Colonic mucosa (tissue), 4 donors: ENCODE results near the gene RPUSD4. TPM values are rescaled to one million over a fixed set of nuclear protein-coding genes. Genes with fewer than 3 reads are reported as not detected.

Source experiments
- DNase-seq: peaks from one replicate; pipeline ENCODE4 v3.0.0-alpha.2; 2020
- H3K27ac ChIP-seq: fragments of 200-600 bp; one replicate; pipeline ENCODE4 v1.8.0; 2021
- H3K27me3 ChIP-seq: fragments of 200-600 bp; one replicate; pipeline ENCODE4 v1.8.0; 2021
- H3K36me3 ChIP-seq: fragments of 200-600 bp; one replicate; pipeline ENCODE4 v1.8.0; 2021
- H3K4me1 ChIP-seq: fragments of 200-600 bp; one replicate; pipeline ENCODE4 v1.8.0; 2021; ENCODE audit warnings: mild to moderate bottlenecking
- H3K4me3 ChIP-seq: fragments of 200-600 bp; one replicate; pipeline ENCODE4 v1.8.0; 2021
- H3K9ac ChIP-seq, 2 donors: one replicate each; pipeline ENCODE4 v1.7.0; 2013; ENCODE audit warnings: control low read depth in 2 of 2, low read depth in 2 of 2, low read length in 2 of 2
- H3K9me3 ChIP-seq: fragments of 200-600 bp; one replicate; pipeline ENCODE4 v1.8.0; 2021
- intact Hi-C: fragments of 100-400 bp; cut with DNase I; formaldehyde crosslinking; loops from one replicate; pipeline ENCODE4 v1.14.1; 2022
- total RNA-seq, 2 donors: library from RNA; stranded (reverse); fragmentation: NEBNext Ultra II Directional in 1 of 2; extraction: Animal tissue kit (Norgen Biotek cat#: 25700) in 1 of 2; gene quantifications; one replicate each; pipeline ENCODE4 v1.2.1, GENCODE V29; 2021
- TF ChIP-seq, protein P1 (sequence below): fragments of 200-600 bp; IDR thresholded peaks from one replicate; pipeline ENCODE4 v1.8.0; 2022; ENCODE audit warnings: antibody characterized with exemption, mild to moderate bottlenecking
- donor health status: healthy.
- donor health status: DM: no; HTN: no; CAD: no.
- donor health status: DM: no; HTN: no; CAD: no.

RPUSD4 gene
- total RNA-seq, 2 donors from 2014 or later, result 14.4 to 25.1 TPM

DNA sequence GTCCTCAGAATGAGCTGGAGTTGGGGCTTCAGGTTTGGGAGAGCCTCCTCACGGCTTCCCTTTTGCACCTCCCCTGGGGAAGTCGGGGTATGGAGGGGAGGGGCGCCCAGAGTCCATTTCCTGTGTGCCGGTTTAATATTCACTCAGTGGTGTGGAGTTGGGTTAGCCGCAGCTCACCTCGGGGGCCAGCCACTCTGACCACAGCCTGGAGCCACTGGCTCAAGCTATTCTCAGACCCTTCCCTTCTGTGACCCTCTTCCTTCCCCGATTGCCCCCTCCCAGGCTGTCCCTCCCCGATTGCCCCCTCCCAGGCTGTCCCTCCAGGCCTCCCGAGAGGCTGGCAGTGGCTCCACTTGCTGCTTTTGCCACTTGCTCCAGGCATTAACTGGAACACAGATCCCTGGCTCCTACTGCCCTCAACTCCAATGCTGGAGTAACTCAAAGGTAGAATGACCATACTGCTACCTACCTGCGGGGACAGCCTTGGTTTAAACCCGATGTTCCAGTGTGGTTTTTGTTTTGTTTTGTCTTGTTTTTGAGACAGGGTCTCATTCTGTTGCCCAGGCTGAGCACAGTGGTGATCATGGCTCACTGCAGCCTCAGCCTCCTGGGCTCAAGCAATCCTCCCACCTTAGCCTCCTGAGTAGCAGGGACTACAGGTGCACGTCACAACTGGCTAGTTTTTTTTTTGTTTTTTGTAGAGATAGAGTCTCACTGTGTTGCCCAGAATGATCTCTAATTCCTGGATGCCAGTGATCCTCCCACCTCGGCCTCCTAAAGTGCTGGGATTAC lies 29.3 kb downstream of the RPUSD4 start:
- no peak overlapping the region for H3K27ac ChIP-seq
- H3K4me3 ChIP-seq, result no peak overlapping the region
- H3K9ac ChIP-seq, result no peak overlapping the region
- DNase-seq, result no peak
- H3K9me3 ChIP-seq, result no peaks in the 10 kb centered on the region
- TF ChIP-seq, protein P1, sequence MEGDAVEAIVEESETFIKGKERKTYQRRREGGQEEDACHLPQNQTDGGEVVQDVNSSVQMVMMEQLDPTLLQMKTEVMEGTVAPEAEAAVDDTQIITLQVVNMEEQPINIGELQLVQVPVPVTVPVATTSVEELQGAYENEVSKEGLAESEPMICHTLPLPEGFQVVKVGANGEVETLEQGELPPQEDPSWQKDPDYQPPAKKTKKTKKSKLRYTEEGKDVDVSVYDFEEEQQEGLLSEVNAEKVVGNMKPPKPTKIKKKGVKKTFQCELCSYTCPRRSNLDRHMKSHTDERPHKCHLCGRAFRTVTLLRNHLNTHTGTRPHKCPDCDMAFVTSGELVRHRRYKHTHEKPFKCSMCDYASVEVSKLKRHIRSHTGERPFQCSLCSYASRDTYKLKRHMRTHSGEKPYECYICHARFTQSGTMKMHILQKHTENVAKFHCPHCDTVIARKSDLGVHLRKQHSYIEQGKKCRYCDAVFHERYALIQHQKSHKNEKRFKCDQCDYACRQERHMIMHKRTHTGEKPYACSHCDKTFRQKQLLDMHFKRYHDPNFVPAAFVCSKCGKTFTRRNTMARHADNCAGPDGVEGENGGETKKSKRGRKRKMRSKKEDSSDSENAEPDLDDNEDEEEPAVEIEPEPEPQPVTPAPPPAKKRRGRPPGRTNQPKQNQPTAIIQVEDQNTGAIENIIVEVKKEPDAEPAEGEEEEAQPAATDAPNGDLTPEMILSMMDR, result no peak
- intact Hi-C loops, result no loop called here
- H3K27me3 ChIP-seq, result no peaks in the 10 kb centered on the region
- H3K4me1 ChIP-seq, result no peaks in the 10 kb centered on the region
- H3K36me3 ChIP-seq, result no peaks in the 10 kb centered on the region

DNA sequence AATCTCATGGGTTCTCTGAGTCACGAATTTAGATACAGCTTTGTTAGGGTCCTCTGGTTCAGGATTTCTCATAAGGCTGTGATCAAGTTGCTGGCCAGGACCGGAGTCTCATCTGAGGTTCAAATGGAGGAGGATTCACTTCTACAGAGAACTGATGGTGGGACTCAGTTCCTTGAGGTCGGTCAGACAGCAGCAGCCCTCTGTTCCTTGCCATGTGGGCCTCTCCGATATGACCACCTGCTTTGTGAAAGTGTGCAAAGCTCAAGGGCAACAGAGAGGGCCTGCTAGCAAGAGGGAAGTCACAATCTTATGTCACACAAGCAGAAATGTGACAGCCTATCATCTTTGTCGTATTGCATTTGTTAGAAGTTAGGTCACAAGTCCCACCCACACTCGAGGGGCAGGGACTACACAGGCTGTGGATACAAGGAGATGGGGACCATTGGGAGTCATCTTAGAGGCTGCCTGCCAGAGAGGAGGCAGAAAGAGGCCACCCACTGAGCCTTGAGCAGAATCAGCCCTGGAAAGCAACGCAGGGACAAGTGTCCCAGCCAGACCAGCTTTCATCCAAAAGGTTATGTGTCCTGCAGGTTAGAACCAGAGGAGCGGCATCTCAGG lies 34.5 kb downstream of the RPUSD4 start:
- no peak for DNase-seq
- Histone ChIP-seq H3K9ac (no peak overlapping the region), H3K27me3 (no peaks in the 10 kb centered on the region), H3K4me1 (no peaks in the 10 kb centered on the region), H3K27ac (no peak overlapping the region), H3K36me3 (no peaks in the 10 kb centered on the region), H3K9me3 (no peaks in the 10 kb centered on the region), H3K4me3 (no peak overlapping the region)
- TF ChIP-seq, protein P1, result no peak
- intact Hi-C loops, result no loop called here

DNA sequence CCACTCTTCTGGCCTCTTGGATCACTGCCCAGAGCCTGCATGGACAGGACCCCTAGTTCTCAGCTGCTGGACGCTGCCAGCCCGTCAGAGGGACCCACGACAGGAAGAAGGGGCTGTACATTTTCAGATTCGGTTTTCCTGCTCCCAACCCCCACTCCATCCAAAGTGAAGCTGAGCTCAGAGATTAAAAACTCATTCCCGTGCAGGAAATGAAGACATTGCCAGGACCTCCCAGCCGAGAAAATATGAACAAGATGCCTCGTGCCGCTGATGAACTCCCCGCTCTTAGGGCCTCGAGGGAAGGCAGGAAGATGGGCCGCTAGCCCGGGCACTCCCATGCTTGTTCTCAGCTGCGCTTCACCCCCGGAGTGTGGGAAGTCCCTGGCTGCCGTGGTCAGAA lies 36.1 kb downstream of the RPUSD4 start:
- no peaks in the 10 kb centered on the region for H3K36me3 ChIP-seq
- H3K27ac ChIP-seq, result no peak overlapping the region
- no peaks in the 10 kb centered on the region for H3K27me3 ChIP-seq
- H3K4me3 ChIP-seq, result no peak overlapping the region
- H3K4me1 ChIP-seq, result no peaks in the 10 kb centered on the region
- DNase-seq, result no peak
- H3K9me3 ChIP-seq, result no peaks in the 10 kb centered on the region
- intact Hi-C loops, result no loop called here
- no peak overlapping the region for H3K9ac ChIP-seq
- TF ChIP-seq, protein P1, result no peak

DNA sequence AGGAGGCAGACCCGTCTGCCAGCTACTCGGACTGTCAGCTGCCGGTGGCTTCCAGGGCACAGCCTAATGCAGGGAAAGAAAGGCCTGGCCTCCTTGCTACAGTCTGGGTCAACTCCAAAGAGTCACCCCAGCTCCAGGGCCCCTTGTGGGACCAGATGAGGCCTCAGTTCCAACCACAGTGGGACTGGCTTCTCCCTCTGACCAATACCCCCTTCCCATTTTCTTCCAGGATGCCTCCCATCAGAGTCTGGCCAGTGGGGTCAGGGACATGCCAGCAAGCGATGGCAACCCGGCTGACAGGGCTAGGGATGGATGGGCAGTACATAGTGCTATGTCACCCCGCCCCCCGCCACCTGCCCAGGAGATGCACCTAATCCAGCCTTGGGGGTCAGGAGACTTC lies 36.6 kb downstream of the RPUSD4 start:
- H3K9me3 ChIP-seq, result no peaks in the 10 kb centered on the region
- TF ChIP-seq, protein P1, result no peak
- H3K27ac ChIP-seq, result no peak overlapping the region
- H3K4me3 ChIP-seq, result no peak overlapping the region
- H3K4me1 ChIP-seq, result no peaks in the 10 kb centered on the region
- H3K27me3 ChIP-seq, result no peaks in the 10 kb centered on the region
- no peaks in the 10 kb centered on the region for H3K36me3 ChIP-seq
- intact Hi-C loops, result no loop called here
- no peak for DNase-seq
- no peak overlapping the region for H3K9ac ChIP-seq

DNA sequence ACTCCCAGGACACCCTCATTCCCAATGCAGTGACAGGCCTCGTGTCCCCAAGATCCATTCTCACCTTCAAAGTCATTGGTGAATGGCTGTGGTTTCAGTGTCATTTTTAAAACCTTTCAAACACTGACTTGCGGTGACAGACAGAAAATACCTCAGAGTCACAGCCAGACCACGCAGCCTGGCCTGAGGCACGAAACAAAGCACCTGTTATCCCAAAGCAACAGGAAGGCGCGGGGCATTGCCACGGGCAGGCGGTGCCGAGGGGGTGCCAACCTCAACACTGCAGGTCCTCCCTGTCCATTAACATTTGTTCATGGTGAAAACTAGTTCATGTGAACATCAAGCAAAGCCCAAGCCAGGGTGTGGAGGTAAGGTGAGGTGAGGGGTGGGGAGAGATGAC lies 38.2 kb downstream of the RPUSD4 start:
- intact Hi-C loops, result no loop called here
- TF ChIP-seq, protein P1, result no peak
- H3K4me1 ChIP-seq, result no peaks in the 10 kb centered on the region
- no peak overlapping the region for H3K27ac ChIP-seq
- no peak overlapping the region for H3K9ac ChIP-seq
- no peaks in the 10 kb centered on the region for H3K27me3 ChIP-seq
- no peaks in the 10 kb centered on the region for H3K9me3 ChIP-seq
- no peak for DNase-seq
- no peaks in the 10 kb centered on the region for H3K36me3 ChIP-seq
- no peak overlapping the region for H3K4me3 ChIP-seq
